ENCODE measurements around the gene GPC6.

Gene GPC6

GRCh38 chr13:94128430-94128829 lies 901.8 kb downstream of the GPC6 start:
- H3K4me3 ChIP-seq (replicated peaks; ENCODE audit: insufficient read depth, low read length) = no peak overlapping the region
- DNase-seq (ENCODE audit: low read depth in 1 of 2, low spot score in 1 of 2) = no peak
- TF ChIP-seq POLR2AphosphoS5 (IDR thresholded peaks at IDR 0.05; ENCODE audit: low read depth) (no peak), SPI1 (IDR thresholded peaks at IDR 0.05; ENCODE audit: borderline replicate concordance, low read depth) (no peak), GABPA (IDR thresholded peaks at IDR 0.05; ENCODE audit: low read depth) (no peak)
- TF ChIP-seq, protein P1, sequence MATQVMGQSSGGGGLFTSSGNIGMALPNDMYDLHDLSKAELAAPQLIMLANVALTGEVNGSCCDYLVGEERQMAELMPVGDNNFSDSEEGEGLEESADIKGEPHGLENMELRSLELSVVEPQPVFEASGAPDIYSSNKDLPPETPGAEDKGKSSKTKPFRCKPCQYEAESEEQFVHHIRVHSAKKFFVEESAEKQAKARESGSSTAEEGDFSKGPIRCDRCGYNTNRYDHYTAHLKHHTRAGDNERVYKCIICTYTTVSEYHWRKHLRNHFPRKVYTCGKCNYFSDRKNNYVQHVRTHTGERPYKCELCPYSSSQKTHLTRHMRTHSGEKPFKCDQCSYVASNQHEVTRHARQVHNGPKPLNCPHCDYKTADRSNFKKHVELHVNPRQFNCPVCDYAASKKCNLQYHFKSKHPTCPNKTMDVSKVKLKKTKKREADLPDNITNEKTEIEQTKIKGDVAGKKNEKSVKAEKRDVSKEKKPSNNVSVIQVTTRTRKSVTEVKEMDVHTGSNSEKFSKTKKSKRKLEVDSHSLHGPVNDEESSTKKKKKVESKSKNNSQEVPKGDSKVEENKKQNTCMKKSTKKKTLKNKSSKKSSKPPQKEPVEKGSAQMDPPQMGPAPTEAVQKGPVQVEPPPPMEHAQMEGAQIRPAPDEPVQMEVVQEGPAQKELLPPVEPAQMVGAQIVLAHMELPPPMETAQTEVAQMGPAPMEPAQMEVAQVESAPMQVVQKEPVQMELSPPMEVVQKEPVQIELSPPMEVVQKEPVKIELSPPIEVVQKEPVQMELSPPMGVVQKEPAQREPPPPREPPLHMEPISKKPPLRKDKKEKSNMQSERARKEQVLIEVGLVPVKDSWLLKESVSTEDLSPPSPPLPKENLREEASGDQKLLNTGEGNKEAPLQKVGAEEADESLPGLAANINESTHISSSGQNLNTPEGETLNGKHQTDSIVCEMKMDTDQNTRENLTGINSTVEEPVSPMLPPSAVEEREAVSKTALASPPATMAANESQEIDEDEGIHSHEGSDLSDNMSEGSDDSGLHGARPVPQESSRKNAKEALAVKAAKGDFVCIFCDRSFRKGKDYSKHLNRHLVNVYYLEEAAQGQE (IDR thresholded peaks at IDR 0.05; ENCODE audit: insufficient replicate concordance, low read depth) = no peak
- TF ChIP-seq, protein P2, sequence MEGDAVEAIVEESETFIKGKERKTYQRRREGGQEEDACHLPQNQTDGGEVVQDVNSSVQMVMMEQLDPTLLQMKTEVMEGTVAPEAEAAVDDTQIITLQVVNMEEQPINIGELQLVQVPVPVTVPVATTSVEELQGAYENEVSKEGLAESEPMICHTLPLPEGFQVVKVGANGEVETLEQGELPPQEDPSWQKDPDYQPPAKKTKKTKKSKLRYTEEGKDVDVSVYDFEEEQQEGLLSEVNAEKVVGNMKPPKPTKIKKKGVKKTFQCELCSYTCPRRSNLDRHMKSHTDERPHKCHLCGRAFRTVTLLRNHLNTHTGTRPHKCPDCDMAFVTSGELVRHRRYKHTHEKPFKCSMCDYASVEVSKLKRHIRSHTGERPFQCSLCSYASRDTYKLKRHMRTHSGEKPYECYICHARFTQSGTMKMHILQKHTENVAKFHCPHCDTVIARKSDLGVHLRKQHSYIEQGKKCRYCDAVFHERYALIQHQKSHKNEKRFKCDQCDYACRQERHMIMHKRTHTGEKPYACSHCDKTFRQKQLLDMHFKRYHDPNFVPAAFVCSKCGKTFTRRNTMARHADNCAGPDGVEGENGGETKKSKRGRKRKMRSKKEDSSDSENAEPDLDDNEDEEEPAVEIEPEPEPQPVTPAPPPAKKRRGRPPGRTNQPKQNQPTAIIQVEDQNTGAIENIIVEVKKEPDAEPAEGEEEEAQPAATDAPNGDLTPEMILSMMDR (IDR thresholded peaks at IDR 0.05; ENCODE audit: insufficient read depth, low read length) = no peak
- no peaks in the 10 kb centered on the region for H3K27me3 ChIP-seq (ENCODE audit: insufficient read depth, poor library complexity, severe bottlenecking)
- H3K27ac ChIP-seq (replicated peaks) = no peak overlapping the region

GRCh38 chr13:94129490-94129894 lies 902.9 kb downstream of the GPC6 start:
- H3K27ac ChIP-seq (replicated peaks) = no peak overlapping the region
- H3K27me3 ChIP-seq (ENCODE audit: insufficient read depth, poor library complexity, severe bottlenecking) = no peaks in the 10 kb centered on the region
- TF ChIP-seq, protein P2 (IDR thresholded peaks at IDR 0.05; ENCODE audit: insufficient read depth, low read length) = no peak
- TF ChIP-seq SPI1 (IDR thresholded peaks at IDR 0.05; ENCODE audit: borderline replicate concordance, low read depth) = no peak
- TF ChIP-seq POLR2AphosphoS5 (IDR thresholded peaks at IDR 0.05; ENCODE audit: low read depth) = no peak
- TF ChIP-seq GABPA (IDR thresholded peaks at IDR 0.05; ENCODE audit: low read depth) = no peak
- TF ChIP-seq, protein P1 (IDR thresholded peaks at IDR 0.05; ENCODE audit: insufficient replicate concordance, low read depth) = no peak
- no peak overlapping the region for H3K4me3 ChIP-seq (replicated peaks; ENCODE audit: insufficient read depth, low read length)
- no peak for DNase-seq (ENCODE audit: low read depth in 1 of 2, low spot score in 1 of 2)

GRCh38 chr13:94138831-94139230 lies 912.2 kb downstream of the GPC6 start:
- TF ChIP-seq, protein P2 (IDR thresholded peaks at IDR 0.05; ENCODE audit: insufficient read depth, low read length) = no peak
- TF ChIP-seq, protein P1 (IDR thresholded peaks at IDR 0.05; ENCODE audit: insufficient replicate concordance, low read depth) = no peak
- TF ChIP-seq GABPA (IDR thresholded peaks at IDR 0.05; ENCODE audit: low read depth) (no peak), POLR2AphosphoS5 (IDR thresholded peaks at IDR 0.05; ENCODE audit: low read depth) (no peak)
- H3K27me3 ChIP-seq (ENCODE audit: insufficient read depth, poor library complexity, severe bottlenecking) = peaks cover 6% of the 10 kb centered on the region
- no peak for DNase-seq (ENCODE audit: low read depth in 1 of 2, low spot score in 1 of 2)

More at GRCh38 chr13:94138831-94139230, 912.2 kb downstream of the GPC6 start:
- Histone ChIP-seq H3K27ac (replicated peaks) (no peak overlapping the region), H3K4me3 (replicated peaks; ENCODE audit: insufficient read depth, low read length) (no peak overlapping the region)

All from HL-60 (cell line).